ENCODE results near the gene ST7L. TPM values are rescaled to one million over a fixed set of nuclear protein-coding genes. Genes with fewer than 3 reads are reported as not detected.

ST7L gene
- total and polyA plus RNA-seq, 9 of the 15 experiments (the other 6 are each of a cell fraction or from before 2014, with no cell fraction given), result 9.0 to 32.5 (median 26.6) TPM

- Histone ChIP-seq H3K9me1 (ENCODE audit: control insufficient read depth, insufficient read depth, low read length) (no peaks in the 10 kb centered on the region), H3K4me1 (replicated peaks in 1 of 2; ENCODE audit: control insufficient read depth in 2 of 2, insufficient read depth in 2 of 2, low read length in 2 of 2) (peaks cover 0 to 8% of the 10 kb centered on the region in 2 experiments; a peak in 2 of 5 replicates), H3K9me3 (replicated peaks; ENCODE audit: control insufficient read depth, insufficient read depth, low read depth, low read length) (no peaks in the 10 kb centered on the region), H2AFZ (ENCODE audit: low read depth, low read length) (no peak overlapping the region), H3K27me3 (ENCODE audit: control insufficient read depth in 2 of 2, insufficient read depth in 2 of 2, low read length in 2 of 2) (no peaks in the 10 kb centered on the region), H3K27ac (ENCODE audit: extremely low read depth, low read depth, low read length) (no peak overlapping the region), H3K4me2 (ENCODE audit: insufficient read depth, low read length) (no peak overlapping the region), H4K20me1 (replicated peaks; ENCODE audit: control insufficient read depth, insufficient read depth, low read length) (no peaks in the 10 kb centered on the region), H3K4me3 (no peak overlapping the region), H3K36me3 (ENCODE audit: control insufficient read depth, insufficient read depth, low read length) (peaks cover 13% of the 10 kb centered on the region; the same call in 1 of the 3 replicates), H3K79me2 (ENCODE audit: control insufficient read depth, insufficient read depth, low read length) (no peaks in the 10 kb centered on the region), H3K9ac (ENCODE audit: insufficient read depth in 1 of 2, low read depth in 2 of 2, low read length in 2 of 2) (no peak overlapping the region)
- TF ChIP-seq FOSL1 (tag; conservative IDR thresholded peaks at IDR 0.05) (0 out of 2 replicates have a peak, but pooled peaks have one; percentile 18), ATF3 (IDR thresholded peaks at IDR 0.05) (peak; percentile 48), ATF3 (CRISPR knock-in tag; conservative IDR thresholded peaks at IDR 0.05) (no peak), MED1 (CRISPR knock-in tag; IDR thresholded peaks at IDR 0.05; ENCODE audit: borderline replicate concordance) (no peak)
- BruUV-seq (replicated peaks), result no TSS peak
- POLR2A ChIA-PET, result no interaction called here
- FAIRE-seq, result no peak
- DNase-seq (ENCODE audit: extremely low read depth in 1 of 4, low spot score in 3 of 4), result no peak
- intact Hi-C loops (cut with micrococcal nuclease) (no loop called here), in situ Hi-C loops (cut with MboI) (no loop called here)
- CTCF ChIA-PET (ENCODE audit: low intra/inter-chr PET ratio), result no interaction called here
- ATAC-seq, result no peak
Measured at GRCh38 chr1:112581586-112582192, 37.3 kb downstream of the ST7L start.

All from K562 (cell line).